WTC11 (cell line): ENCODE data around the gene EPN2. TPM values are rescaled to one million over a fixed set of nuclear protein-coding genes. Genes with fewer than 3 reads are reported as not detected.

Source experiments
- ATAC-seq: fragments of 200-7000 bp; cut with Tn5 transposase; 2 replicates; pipeline ENCODE4 v1.10.0; 2021; ENCODE audit warnings: mild to moderate bottlenecking, moderate library complexity
- CTCF ChIA-PET: fragments of 300-600 bp; sonication (Branson Sonifier 250); formaldehyde crosslinking; loops from one replicate; lab custom pipeline; 2021; ENCODE audit warnings: antibody characterized with exemption; lab: Charles Lee
- POLR2A ChIA-PET: fragments of 350-600 bp; sonication (Branson Sonifier 250); formaldehyde crosslinking; loops from one replicate; lab custom pipeline; 2021; ENCODE audit warnings: antibody characterized with exemption; lab: Charles Lee
- DNase-seq: peaks from one replicate; pipeline ENCODE4 v3.0.0; 2021; ENCODE audit warnings: low spot score
- H3K27ac Mint-ChIP-seq: 2 replicates; pipeline ENCODE4 v1.8.0; 2021; ENCODE audit warnings: mixed read lengths
- H3K27me3 Mint-ChIP-seq: 2 replicates; pipeline ENCODE4 v1.8.0; 2021; ENCODE audit warnings: low read depth, mild to moderate bottlenecking, moderate library complexity, mixed read lengths
- H3K36me3 Mint-ChIP-seq: 2 replicates; pipeline ENCODE4 v1.8.0; 2021; ENCODE audit warnings: mixed read lengths
- H3K4me1 Mint-ChIP-seq: 2 replicates; pipeline ENCODE4 v1.8.0; 2022; ENCODE audit warnings: mixed read lengths
- H3K4me3 Mint-ChIP-seq: 2 replicates; pipeline ENCODE4 v1.8.0; 2021; ENCODE audit warnings: mild to moderate bottlenecking, moderate library complexity, mixed read lengths
- H3K9me3 Mint-ChIP-seq: 2 replicates; pipeline ENCODE4 v1.8.0; 2021; ENCODE audit warnings: mixed read lengths
- CREB1 ChIP-seq: sonication (generic); formaldehyde crosslinking; IDR thresholded peaks from 2 replicates; pipeline ENCODE4 v1.8.0; 2023; ENCODE audit warnings: mild to moderate bottlenecking, missing genetic modification reagents
- ERG ChIP-seq: fragments of 250-450 bp; sonication (Bioruptor Pico); IDR thresholded peaks from 2 replicates; pipeline ENCODE4 v1.8.0; 2021; ENCODE audit warnings: mild to moderate bottlenecking
- FOXJ3 ChIP-seq: sonication (generic); formaldehyde crosslinking; IDR thresholded peaks from 2 replicates; pipeline ENCODE4 v1.9.0; 2021; ENCODE audit warnings: missing genetic modification reagents, mild to moderate bottlenecking, borderline replicate concordance
- GABPB1 ChIP-seq: sonication (generic); formaldehyde crosslinking; IDR thresholded peaks from 2 replicates; pipeline ENCODE4 v1.8.1; 2023; ENCODE audit warnings: mild to moderate bottlenecking, missing genetic modification reagents
- GTF2I ChIP-seq: fragments of 250-450 bp; sonication (Bioruptor Pico); conservative IDR thresholded peaks from 2 replicates; pipeline ENCODE4 v1.4.0; 2021; ENCODE audit warnings: mild to moderate bottlenecking
- KAT7 ChIP-seq: sonication (generic); formaldehyde crosslinking; IDR thresholded peaks from 2 replicates; pipeline ENCODE4 v1.8.1; 2023; ENCODE audit warnings: missing genetic modification reagents, mild to moderate bottlenecking, borderline replicate concordance
- NR1H2 ChIP-seq: sonication (generic); formaldehyde crosslinking; IDR thresholded peaks from 2 replicates; pipeline ENCODE4 v1.9.0; 2021; ENCODE audit warnings: mild to moderate bottlenecking, moderate library complexity, missing genetic modification reagents
- PREB ChIP-seq: sonication (generic); formaldehyde crosslinking; IDR thresholded peaks from 2 replicates; pipeline ENCODE4 v1.8.1; 2022; ENCODE audit warnings: mild to moderate bottlenecking, missing genetic modification reagents, moderate library complexity, borderline replicate concordance
- RELA ChIP-seq: sonication (generic); formaldehyde crosslinking; IDR thresholded peaks from 2 replicates; pipeline ENCODE4 v1.8.1; 2022; ENCODE audit warnings: missing genetic modification reagents, mild to moderate bottlenecking, borderline replicate concordance
- SMAD3 ChIP-seq: sonication (generic); formaldehyde crosslinking; IDR thresholded peaks from 2 replicates; pipeline ENCODE4 v1.8.0; 2022; ENCODE audit warnings: missing genetic modification reagents, mild to moderate bottlenecking, borderline replicate concordance
- ZNF121 ChIP-seq: sonication (generic); formaldehyde crosslinking; IDR thresholded peaks from 2 replicates; pipeline ENCODE4 v1.8.0; 2023; ENCODE audit warnings: missing genetic modification reagents
- ZNF138 ChIP-seq: sonication (generic); formaldehyde crosslinking; conservative IDR thresholded peaks from 2 replicates; pipeline ENCODE4 v1.8.1; 2022; ENCODE audit warnings: mild to moderate bottlenecking, moderate library complexity, missing genetic modification reagents
- ZNF219 ChIP-seq: sonication (generic); formaldehyde crosslinking; IDR thresholded peaks from 2 replicates; pipeline ENCODE4 v1.8.0; 2023; ENCODE audit warnings: missing genetic modification reagents, mild to moderate bottlenecking, borderline replicate concordance
- ZNF263 ChIP-seq: sonication (generic); formaldehyde crosslinking; IDR thresholded peaks from 2 replicates; pipeline ENCODE4 v1.8.1; 2022; ENCODE audit warnings: low read depth, mild to moderate bottlenecking, moderate library complexity, missing genetic modification reagents
- ZNF317 ChIP-seq: sonication (generic); formaldehyde crosslinking; IDR thresholded peaks from 2 replicates; pipeline ENCODE4 v1.8.1; 2023; ENCODE audit warnings: low read depth, mild to moderate bottlenecking, moderate library complexity, missing genetic modification reagents, borderline replicate concordance
- ZNF512 ChIP-seq: sonication (generic); formaldehyde crosslinking; IDR thresholded peaks from 2 replicates; pipeline ENCODE4 v1.8.1; 2022; ENCODE audit warnings: missing genetic modification reagents, borderline replicate concordance
- ZNF532 ChIP-seq: fragments of 250-450 bp; sonication (Bioruptor Pico); IDR thresholded peaks from 2 replicates; pipeline ENCODE4 v1.9.0; 2021; ENCODE audit warnings: mild to moderate bottlenecking, borderline replicate concordance
- ZSCAN18 ChIP-seq: fragments of 250-450 bp; sonication (Bioruptor Pico); IDR thresholded peaks from 2 replicates; pipeline ENCODE4 v2.1.2; 2022; ENCODE audit warnings: mild to moderate bottlenecking, moderate library complexity
- total RNA-seq: library from RNA; stranded (reverse); gene quantifications from 3 replicates; pipeline ENCODE4 v1.2.3, GENCODE V29; 2021

Gene EPN2
- total RNA-seq, 1 experiment from 2014 or later: 48.8 TPM

GRCh38 chr17:19239544-19239943, 2.4 kb downstream of the EPN2 start:
- peak overlapping the region; percentile 35; the same call in 1 of the 2 replicates for H3K4me3 Mint-ChIP-seq
- POLR2A ChIA-PET: no interaction called here
- peak overlapping the region; percentile 63; the same call in 1 of the 2 replicates for H3K27ac Mint-ChIP-seq
- DNase-seq (no peak), ATAC-seq (no peak)
- no peak for TF ChIP-seq GTF2I (CRISPR knock-in tag)
- TF ChIP-seq ZNF138 (CRISPR knock-in tag): no peak
- no peak for TF ChIP-seq CREB1 (CRISPR knock-in tag)
- TF ChIP-seq ZNF121: no peak
- no peak for TF ChIP-seq ZNF532 (CRISPR knock-in tag)
- TF ChIP-seq ZNF512 (CRISPR knock-in tag): no peak
- TF ChIP-seq FOXJ3 (CRISPR knock-in tag): no peak
- TF ChIP-seq RELA: no peak
- TF ChIP-seq ERG (CRISPR knock-in tag): no peak
- TF ChIP-seq ZSCAN18 (CRISPR knock-in tag): no peak
- no peak for TF ChIP-seq ZNF219 (CRISPR knock-in tag)
- TF ChIP-seq NR1H2 (CRISPR knock-in tag): no peak
- TF ChIP-seq KAT7: no peak
- no peak for TF ChIP-seq ZNF263 (CRISPR knock-in tag)
- no peak for TF ChIP-seq SMAD3 (CRISPR knock-in tag)
- TF ChIP-seq PREB: no peak
- TF ChIP-seq GABPB1 (CRISPR knock-in tag): no peak
- TF ChIP-seq ZNF317 (CRISPR knock-in tag): no peak
- H3K9me3 Mint-ChIP-seq: no peaks in the 10 kb centered on the region
- CTCF ChIA-PET: interaction anchor here (1.4 to 2.3 kb wide), 2 partner anchors 10 to 99 kb away, joined by 4 to 16 read pairs; no protein-coding TSS in a partner anchor
- no peaks in the 10 kb centered on the region for H3K27me3 Mint-ChIP-seq
- H3K36me3 Mint-ChIP-seq: peaks cover 7% of the 10 kb centered on the region; the same call in 1 of the 2 replicates
- peaks cover 33% of the 10 kb centered on the region for H3K4me1 Mint-ChIP-seq
